Colonic mucosa (tissue), 4 donors: Measurements from ENCODE around the gene FCRL6. TPM values are rescaled to one million over a fixed set of nuclear protein-coding genes. Genes with fewer than 3 reads are reported as not detected.
A peak's percentile ranks its signal among the peaks of the same experiment; 100 is the strongest.

Experiments
- DNase-seq: peaks from one replicate; pipeline ENCODE4 v3.0.0-alpha.2; 2020
- H3K27ac ChIP-seq: fragments of 200-600 bp; one replicate; pipeline ENCODE4 v1.8.0; 2021
- H3K27me3 ChIP-seq: fragments of 200-600 bp; one replicate; pipeline ENCODE4 v1.8.0; 2021
- H3K36me3 ChIP-seq: fragments of 200-600 bp; one replicate; pipeline ENCODE4 v1.8.0; 2021
- H3K4me1 ChIP-seq: fragments of 200-600 bp; one replicate; pipeline ENCODE4 v1.8.0; 2021; ENCODE audit warnings: mild to moderate bottlenecking
- H3K4me3 ChIP-seq: fragments of 200-600 bp; one replicate; pipeline ENCODE4 v1.8.0; 2021
- H3K9ac ChIP-seq, 2 donors: one replicate each; pipeline ENCODE4 v1.7.0; 2013; ENCODE audit warnings: control low read depth in 2 of 2, low read depth in 2 of 2, low read length in 2 of 2
- H3K9me3 ChIP-seq: fragments of 200-600 bp; one replicate; pipeline ENCODE4 v1.8.0; 2021
- CTCF ChIP-seq: fragments of 200-600 bp; IDR thresholded peaks from one replicate; pipeline ENCODE4 v1.8.0; 2022; ENCODE audit warnings: antibody characterized with exemption, mild to moderate bottlenecking
- intact Hi-C: fragments of 100-400 bp; cut with DNase I; formaldehyde crosslinking; loops from one replicate; pipeline ENCODE4 v1.14.1; 2022
- total RNA-seq, 2 donors: library from RNA; stranded (reverse); fragmentation: NEBNext Ultra II Directional in 1 of 2; extraction: Animal tissue kit (Norgen Biotek cat#: 25700) in 1 of 2; gene quantifications; one replicate each; pipeline ENCODE4 v1.2.1, GENCODE V29; 2021
- donor health status: healthy.
- donor health status: DM: no; HTN: no; CAD: no.
- donor health status: DM: no; HTN: no; CAD: no.

FCRL6 gene
- total RNA-seq, 2 donors from 2014 or later, result not detected

GRCh38 chr1:159829273-159829634 lies 27.1 kb downstream of the FCRL6 start:
- intact Hi-C loops, result no loop called here
- Histone ChIP-seq H3K36me3 (no peaks in the 10 kb centered on the region), H3K9me3 (no peaks in the 10 kb centered on the region), H3K4me3 (no peak overlapping the region), H3K9ac (no peak overlapping the region), H3K27me3 (no peaks in the 10 kb centered on the region), H3K4me1 (no peaks in the 10 kb centered on the region), H3K27ac (no peak overlapping the region)
- peak; percentile 42 for TF ChIP-seq CTCF
- DNase-seq, result peak; percentile 40

- Histone ChIP-seq H3K4me1 (no peaks in the 10 kb centered on the region), H3K9me3 (no peaks in the 10 kb centered on the region), H3K27ac (no peak overlapping the region), H3K36me3 (no peaks in the 10 kb centered on the region), H3K9ac (no peak overlapping the region), H3K4me3 (no peak overlapping the region), H3K27me3 (no peaks in the 10 kb centered on the region)
- TF ChIP-seq CTCF, result no peak
- intact Hi-C loops, result no loop called here
- DNase-seq, result no peak
Observed at GRCh38 chr1:159829822-159830465, 27.8 kb downstream of the FCRL6 start.

- Histone ChIP-seq H3K4me1 (no peaks in the 10 kb centered on the region), H3K4me3 (no peak overlapping the region), H3K9ac (no peak overlapping the region), H3K27ac (no peak overlapping the region), H3K9me3 (no peaks in the 10 kb centered on the region), H3K36me3 (no peaks in the 10 kb centered on the region), H3K27me3 (no peaks in the 10 kb centered on the region)
- no peak for TF ChIP-seq CTCF
- intact Hi-C loops, result no loop called here
- DNase-seq, result no peak
Observed at GRCh38 chr1:159830722-159831121, 28.6 kb downstream of the FCRL6 start.

GRCh38 chr1:159831412-159832141 lies 29.4 kb downstream of the FCRL6 start:
- H3K4me3 ChIP-seq, result no peak overlapping the region
- no peak overlapping the region for H3K9ac ChIP-seq
- DNase-seq, result no peak
- no peaks in the 10 kb centered on the region for H3K36me3 ChIP-seq
- H3K9me3 ChIP-seq, result no peaks in the 10 kb centered on the region
- no peak overlapping the region for H3K27ac ChIP-seq
- intact Hi-C loops, result no loop called here
- TF ChIP-seq CTCF, result no peak
- no peaks in the 10 kb centered on the region for H3K27me3 ChIP-seq
- H3K4me1 ChIP-seq, result no peaks in the 10 kb centered on the region

GRCh38 chr1:159832309-159832708 lies 30.1 kb downstream of the FCRL6 start:
- Histone ChIP-seq H3K36me3 (no peaks in the 10 kb centered on the region), H3K27me3 (no peaks in the 10 kb centered on the region), H3K4me1 (no peaks in the 10 kb centered on the region), H3K9ac (no peak overlapping the region), H3K4me3 (no peak overlapping the region), H3K9me3 (no peaks in the 10 kb centered on the region), H3K27ac (no peak overlapping the region)
- intact Hi-C loops, result no loop called here
- DNase-seq, result no peak
- no peak for TF ChIP-seq CTCF
